ENCODE results near the gene AIFM3. TPM values are rescaled to one million over a fixed set of nuclear protein-coding genes. Genes with fewer than 3 reads are reported as not detected.

The AIFM3 gene
- total and polyA plus RNA-seq, 2 of the 13 experiments (the other 11 are each of a cell fraction or from before 2014, with no cell fraction given), result 9.0 to 15.3 TPM

- TF ChIP-seq CSRNP2 (CRISPR knock-in tag; conservative IDR thresholded peaks at IDR 0.05; ENCODE audit: low read depth) (no peak), NBN (conservative IDR thresholded peaks at IDR 0.05) (no peak), ZNF225 (CRISPR knock-in tag; IDR thresholded peaks at IDR 0.05) (no peak), ZNF317 (CRISPR knock-in tag; IDR thresholded peaks at IDR 0.05) (no peak), POGK (CRISPR knock-in tag; conservative IDR thresholded peaks at IDR 0.05) (no peak), ZBTB7B (CRISPR knock-in tag; IDR thresholded peaks at IDR 0.05) (no peak), MXI1 (IDR thresholded peaks at IDR 0.05; ENCODE audit: borderline replicate concordance, low read depth, low read length) (no peak), WIZ (CRISPR knock-in tag; IDR thresholded peaks at IDR 0.05) (no peak), POLR2A (IDR thresholded peaks at IDR 0.05; ENCODE audit: insufficient read depth in 1 of 2, low read depth in 2 of 2, low read length in 2 of 2) (0 out of 4 replicates have a peak, but pooled peaks of 1 of the 2 experiments have one; percentile 20), GLI4 (CRISPR knock-in tag; IDR thresholded peaks at IDR 0.05; ENCODE audit: borderline replicate concordance) (no peak), ZMYM2 (CRISPR knock-in tag; IDR thresholded peaks at IDR 0.05) (0 out of 2 replicates have a peak, but pooled peaks have one; percentile 25), ARNTL (CRISPR knock-in tag; IDR thresholded peaks at IDR 0.05) (no peak), USF2 (IDR thresholded peaks at IDR 0.05; ENCODE audit: low read depth, low read length) (no peak), USF2 (CRISPR knock-in tag; IDR thresholded peaks at IDR 0.05; ENCODE audit: borderline replicate concordance) (no peak), JARID2 (CRISPR knock-in tag; IDR thresholded peaks at IDR 0.05; ENCODE audit: insufficient replicate concordance) (no peak), ZNF776 (CRISPR knock-in tag; IDR thresholded peaks at IDR 0.05) (no peak), NFATC3 (CRISPR knock-in tag; IDR thresholded peaks at IDR 0.05) (no peak), DR1 (CRISPR knock-in tag; IDR thresholded peaks at IDR 0.05) (no peak), ATM (IDR thresholded peaks at IDR 0.05; ENCODE audit: borderline replicate concordance) (no peak), SOX6 (IDR thresholded peaks at IDR 0.05) (no peak), SOX6 (CRISPR knock-in tag; IDR thresholded peaks at IDR 0.05) (peak; percentile 41; the same call in 1 of the 2 replicates), NFKBIZ (CRISPR knock-in tag; IDR thresholded peaks at IDR 0.05) (no peak), ZNF766 (CRISPR knock-in tag; IDR thresholded peaks at IDR 0.05; ENCODE audit: borderline replicate concordance) (no peak)
Observed at GRCh38 chr22:20953668-20954500, 13.2 kb upstream of the AIFM3 start (continued).
